Central memory CD8-positive, alpha-beta T cell (primary cell): Measurements from ENCODE around the gene GALNT14.

ENCODE experiments used
- ATAC-seq: fragments of 150-1000 bp; cut with Tn5 transposase; replicated peaks from 2 replicates; pipeline ENCODE4 v1.10.0; 2022; ENCODE audit warnings: mild to moderate bottlenecking, moderate FRiP score, moderate number of reproducible peaks; ENCODE audit not compliant: poor library complexity, severe bottlenecking; ENCODE audit errors: extremely low read depth
- DNase-seq, 2 donors: peaks; one replicate each; pipeline ENCODE4 v3.0.0; 2021; ENCODE audit warnings: low spot score in 2 of 2
- H3K27ac Mint-ChIP-seq: one replicate; pipeline ENCODE4 v1.8.0; 2022; ENCODE audit warnings: low read depth, mild to moderate bottlenecking, moderate library complexity, mixed read lengths
- H3K27me3 Mint-ChIP-seq: one replicate; pipeline ENCODE4 v1.8.0; 2022; ENCODE audit warnings: mixed read lengths
- H3K36me3 Mint-ChIP-seq: one replicate; pipeline ENCODE4 v1.8.0; 2022; ENCODE audit warnings: mild to moderate bottlenecking, moderate library complexity, mixed read lengths; ENCODE audit not compliant: insufficient read depth
- H3K4me1 Mint-ChIP-seq: one replicate; pipeline ENCODE4 v1.8.0; 2022; ENCODE audit warnings: mixed read lengths
- H3K4me3 Mint-ChIP-seq: one replicate; pipeline ENCODE4 v1.8.0; 2022; ENCODE audit warnings: mild to moderate bottlenecking, moderate library complexity, mixed read lengths
- H3K9me3 Mint-ChIP-seq: one replicate; pipeline ENCODE4 v1.8.0; 2022; ENCODE audit warnings: mixed read lengths

GALNT14 gene

DNA sequence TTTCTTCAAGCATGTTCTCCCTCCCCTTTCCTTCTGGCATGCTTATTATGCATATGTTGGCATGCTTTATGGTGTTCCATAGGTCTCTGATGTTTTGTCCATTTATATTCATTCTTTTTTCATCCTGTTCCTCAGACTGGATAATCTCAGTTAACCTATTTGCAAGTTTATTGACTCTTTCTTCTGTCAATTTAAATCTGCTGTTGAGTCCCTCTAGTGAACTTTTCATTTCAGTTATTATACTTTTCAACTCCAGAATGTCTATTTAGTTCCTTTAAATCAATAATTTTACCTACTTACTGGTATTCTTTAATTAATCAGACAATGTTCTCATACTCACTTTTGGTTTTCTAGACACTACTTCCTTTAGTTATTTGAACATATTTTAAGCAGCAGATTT is 101.2 kb downstream of the GALNT14 start:
- Mint-ChIP-seq H3K4me3 (no peak overlapping the region), H3K27me3 (peaks cover 23% of the 10 kb centered on the region), H3K27ac (no peak overlapping the region), H3K36me3 (no peaks in the 10 kb centered on the region), H3K9me3 (peaks cover 22% of the 10 kb centered on the region), H3K4me1 (no peaks in the 10 kb centered on the region)
- no peak for ATAC-seq
- no peak for DNase-seq

DNA sequence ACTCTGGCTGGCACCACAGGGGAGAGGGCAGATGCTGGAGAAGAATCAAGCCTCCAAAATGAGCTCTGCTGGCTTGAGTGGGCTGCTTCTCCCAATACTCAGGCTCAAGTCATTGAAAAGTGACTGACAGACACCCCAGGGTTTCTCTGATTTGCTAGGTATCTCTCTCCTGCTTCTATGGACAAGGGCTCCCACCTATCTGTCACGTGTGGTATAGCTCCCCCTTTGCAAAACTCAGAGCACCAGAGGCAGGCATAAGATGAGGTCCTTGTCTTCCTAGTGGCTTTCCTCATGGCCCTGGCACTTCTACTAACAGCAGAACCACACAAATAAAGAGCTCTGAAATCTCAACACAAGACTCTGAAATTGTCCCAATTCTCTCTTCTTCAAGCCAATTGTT is 105.2 kb downstream of the GALNT14 start:
- Mint-ChIP-seq H3K4me3 (no peak overlapping the region), H3K4me1 (no peaks in the 10 kb centered on the region), H3K27ac (no peak overlapping the region), H3K9me3 (peaks cover 17% of the 10 kb centered on the region), H3K27me3 (peaks cover 23% of the 10 kb centered on the region), H3K36me3 (no peaks in the 10 kb centered on the region)
- ATAC-seq (no peak), DNase-seq (no peak)

DNA sequence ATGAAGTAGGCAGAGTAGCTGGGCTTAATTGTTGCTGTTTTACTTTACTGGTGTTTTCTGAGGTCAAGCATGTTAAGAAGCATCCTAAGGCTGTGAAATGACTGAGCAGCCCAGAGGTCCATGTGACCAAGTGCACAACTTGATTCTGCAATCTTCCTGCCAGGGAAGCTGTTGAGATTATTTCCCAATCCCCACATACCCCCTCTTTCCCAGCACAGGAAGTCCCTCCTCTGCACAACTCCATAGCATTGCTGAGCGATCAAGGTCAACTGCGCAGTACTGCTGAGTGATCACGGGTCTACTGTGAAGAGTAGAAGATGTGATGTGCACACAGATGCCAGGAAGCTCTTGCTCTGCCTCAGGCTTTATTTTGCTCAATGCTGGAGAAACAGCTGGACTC is 105.8 kb downstream of the GALNT14 start:
- ATAC-seq: no peak
- H3K4me3 Mint-ChIP-seq: no peak overlapping the region
- H3K36me3 Mint-ChIP-seq: no peaks in the 10 kb centered on the region
- DNase-seq: no peak
- H3K27me3 Mint-ChIP-seq: peaks cover 23% of the 10 kb centered on the region
- H3K27ac Mint-ChIP-seq: no peak overlapping the region
- H3K9me3 Mint-ChIP-seq: peaks cover 17% of the 10 kb centered on the region
- H3K4me1 Mint-ChIP-seq: no peaks in the 10 kb centered on the region

DNA sequence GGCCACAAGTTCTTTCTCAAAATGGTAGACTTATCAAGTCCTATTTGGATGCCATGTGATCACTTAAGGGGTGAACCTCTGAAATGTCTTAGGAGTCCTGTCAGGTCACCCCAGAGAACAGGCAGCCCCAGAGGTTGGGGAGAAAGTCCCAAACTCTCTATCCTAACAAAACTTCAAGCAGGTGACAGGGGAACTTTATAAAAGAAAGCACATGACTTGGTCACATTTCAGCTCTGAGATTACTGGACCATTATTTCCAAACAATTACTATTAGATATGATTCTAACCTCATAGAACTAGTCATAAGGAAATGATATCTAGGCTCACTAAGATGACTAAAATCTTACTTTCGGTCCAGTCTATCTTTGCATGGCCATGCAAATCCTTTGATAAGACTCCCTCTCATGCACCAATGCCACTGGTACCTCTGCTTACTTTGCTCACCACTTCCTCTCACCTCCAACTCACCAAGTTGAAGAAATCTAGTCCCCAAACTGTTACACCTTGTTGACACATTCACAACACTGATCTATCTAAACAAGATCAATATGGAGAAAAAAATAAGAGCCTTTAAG is 107.0 kb downstream of the GALNT14 start:
- Mint-ChIP-seq H3K4me3 (no peak overlapping the region), H3K27me3 (peaks cover 23% of the 10 kb centered on the region), H3K36me3 (no peaks in the 10 kb centered on the region), H3K9me3 (peaks cover 8% of the 10 kb centered on the region), H3K27ac (no peak overlapping the region), H3K4me1 (no peaks in the 10 kb centered on the region)
- DNase-seq (no peak), ATAC-seq (no peak)

DNA sequence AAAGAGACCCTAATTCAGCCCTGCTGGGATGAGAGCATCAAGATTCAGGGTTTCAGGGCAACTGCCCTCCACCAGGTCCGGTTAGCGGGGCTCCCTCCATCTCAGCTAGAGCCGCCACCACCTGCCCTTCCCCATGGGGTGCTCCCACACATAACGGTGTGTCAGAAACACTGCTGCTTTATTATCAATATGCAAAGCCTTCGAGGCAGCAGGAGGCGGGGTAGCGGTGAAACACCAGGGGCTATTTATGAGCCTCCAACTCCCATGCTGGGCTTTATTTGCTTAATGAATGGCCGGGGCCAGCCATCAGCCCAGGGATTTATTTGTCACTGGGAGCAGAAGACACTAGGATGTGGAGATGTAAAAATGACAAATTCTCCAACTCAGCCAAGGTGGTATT is 109.8 kb downstream of the GALNT14 start:
- Mint-ChIP-seq H3K36me3 (no peaks in the 10 kb centered on the region), H3K9me3 (no peaks in the 10 kb centered on the region), H3K27ac (no peak overlapping the region), H3K4me1 (no peaks in the 10 kb centered on the region), H3K4me3 (no peak overlapping the region), H3K27me3 (peaks cover 5% of the 10 kb centered on the region)
- ATAC-seq (no peak), DNase-seq (no peak)

DNA sequence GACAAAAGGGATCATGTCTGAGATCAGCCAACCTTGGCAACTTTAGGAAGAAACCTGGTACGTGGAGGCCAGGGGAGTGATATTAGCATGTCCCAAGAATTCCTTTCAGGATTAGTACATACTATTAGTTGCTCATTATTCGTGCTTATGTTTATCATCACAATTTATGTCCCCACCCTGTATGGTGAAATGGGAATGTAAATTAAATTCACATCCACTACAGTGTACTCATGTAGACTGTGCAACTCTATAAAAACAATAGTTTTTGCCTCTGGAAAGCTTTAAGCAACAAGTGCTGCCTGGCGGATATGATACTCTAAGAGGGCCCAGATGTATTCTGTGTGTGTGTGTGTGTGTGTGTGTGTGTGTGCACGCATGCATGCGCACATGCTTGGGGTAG is 110.7 kb downstream of the GALNT14 start:
- Mint-ChIP-seq H3K4me1 (no peaks in the 10 kb centered on the region), H3K27ac (no peak overlapping the region), H3K4me3 (no peak overlapping the region), H3K27me3 (no peaks in the 10 kb centered on the region), H3K36me3 (no peaks in the 10 kb centered on the region), H3K9me3 (no peaks in the 10 kb centered on the region)
- no peak for DNase-seq
- no peak for ATAC-seq

DNA sequence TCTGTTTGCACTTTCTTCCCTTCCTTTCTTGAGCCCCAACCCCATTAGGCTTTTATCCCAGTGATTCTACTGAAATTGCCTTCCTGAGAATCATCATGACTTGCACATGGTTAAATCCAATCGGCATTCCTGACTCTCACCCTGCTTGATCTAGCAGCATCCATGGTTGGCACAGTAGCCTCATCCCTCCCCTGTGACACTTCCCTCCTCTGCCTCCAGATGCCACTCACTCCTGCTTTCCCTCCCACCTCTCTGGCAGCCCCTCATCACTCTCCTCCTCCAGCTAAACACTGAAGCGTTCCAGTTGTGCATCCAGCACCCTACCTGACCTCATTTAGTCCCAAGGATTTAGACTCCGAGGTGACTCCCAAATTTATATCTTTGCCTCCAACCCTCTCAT is 114.7 kb downstream of the GALNT14 start:
- Mint-ChIP-seq H3K36me3 (peaks cover 1% of the 10 kb centered on the region), H3K4me1 (no peaks in the 10 kb centered on the region), H3K27me3 (no peaks in the 10 kb centered on the region), H3K9me3 (no peaks in the 10 kb centered on the region), H3K27ac (no peak overlapping the region), H3K4me3 (no peak overlapping the region)
- ATAC-seq: no peak
- no peak for DNase-seq

DNA sequence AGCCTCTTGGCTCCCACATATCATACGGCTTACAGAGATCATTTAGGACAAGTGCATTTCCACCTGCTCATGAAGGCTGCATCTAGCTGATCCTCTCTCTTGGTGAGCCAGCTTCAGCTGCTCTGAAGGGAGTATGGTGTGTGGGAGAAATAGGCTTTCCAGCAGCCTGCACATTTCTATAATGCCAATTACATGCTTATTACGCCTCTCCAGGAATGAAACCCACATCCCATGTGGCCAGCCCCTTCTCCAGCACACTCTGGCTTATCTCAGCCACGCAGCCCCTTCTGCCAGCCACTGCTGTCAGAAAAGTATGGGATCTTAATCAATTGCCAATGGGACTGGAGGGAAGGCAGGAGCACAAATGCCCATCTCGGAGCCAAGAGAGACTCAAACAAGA is 117.5 kb downstream of the GALNT14 start:
- no peak for ATAC-seq
- Mint-ChIP-seq H3K4me1 (no peaks in the 10 kb centered on the region), H3K4me3 (no peak overlapping the region), H3K27me3 (no peaks in the 10 kb centered on the region), H3K27ac (no peak overlapping the region), H3K9me3 (no peaks in the 10 kb centered on the region), H3K36me3 (peaks cover 1% of the 10 kb centered on the region)
- DNase-seq: no peak

DNA sequence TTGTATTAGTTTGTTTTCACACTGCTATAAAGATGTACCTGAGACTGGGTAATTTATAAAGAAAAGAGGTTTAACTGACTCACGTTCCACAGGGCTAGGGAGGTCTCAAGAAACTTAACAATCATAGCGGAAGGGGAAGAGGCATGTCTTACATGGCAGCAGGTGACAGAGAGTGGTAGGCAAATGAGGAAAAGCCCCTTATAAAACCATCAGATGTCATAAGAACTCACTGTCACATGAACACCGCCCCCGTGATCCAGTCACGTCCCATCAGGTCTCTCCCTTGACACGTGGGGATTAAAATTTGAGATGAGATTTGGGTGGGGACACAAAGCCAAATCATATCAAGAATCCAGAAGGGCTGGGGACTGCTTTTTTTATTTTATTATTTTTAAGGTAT is 120.0 kb downstream of the GALNT14 start:
- no peak overlapping the region for H3K4me3 Mint-ChIP-seq
- ATAC-seq (no peak), DNase-seq (no peak)
- H3K9me3 Mint-ChIP-seq: no peaks in the 10 kb centered on the region
- H3K36me3 Mint-ChIP-seq: peaks cover 1% of the 10 kb centered on the region
- H3K27ac Mint-ChIP-seq: no peak overlapping the region
- peaks cover 8% of the 10 kb centered on the region for H3K27me3 Mint-ChIP-seq
- no peaks in the 10 kb centered on the region for H3K4me1 Mint-ChIP-seq

DNA sequence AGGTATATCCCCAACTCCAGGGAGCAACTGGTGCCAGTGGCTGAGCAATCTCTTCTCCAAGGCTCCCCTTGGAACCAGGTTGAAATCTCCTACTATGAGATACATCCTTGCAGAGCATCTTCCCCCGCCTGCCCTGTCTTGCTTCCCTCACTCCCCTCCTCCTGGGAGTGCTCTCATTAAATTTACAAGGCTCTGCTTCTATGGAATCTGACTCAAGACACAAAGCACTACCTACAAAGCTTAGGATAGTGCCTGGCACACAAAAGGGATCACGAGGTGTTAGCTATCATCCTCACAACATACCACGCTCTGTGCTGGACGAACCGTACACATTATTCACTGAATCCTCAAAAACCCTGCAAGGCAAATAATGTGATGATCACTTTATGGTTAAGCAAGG is 121.6 kb downstream of the GALNT14 start:
- Mint-ChIP-seq H3K27me3 (peaks cover 8% of the 10 kb centered on the region), H3K9me3 (no peaks in the 10 kb centered on the region), H3K4me3 (no peak overlapping the region), H3K36me3 (peaks cover 1% of the 10 kb centered on the region), H3K27ac (no peak overlapping the region), H3K4me1 (no peaks in the 10 kb centered on the region)
- ATAC-seq (no peak), DNase-seq (no peak)

DNA sequence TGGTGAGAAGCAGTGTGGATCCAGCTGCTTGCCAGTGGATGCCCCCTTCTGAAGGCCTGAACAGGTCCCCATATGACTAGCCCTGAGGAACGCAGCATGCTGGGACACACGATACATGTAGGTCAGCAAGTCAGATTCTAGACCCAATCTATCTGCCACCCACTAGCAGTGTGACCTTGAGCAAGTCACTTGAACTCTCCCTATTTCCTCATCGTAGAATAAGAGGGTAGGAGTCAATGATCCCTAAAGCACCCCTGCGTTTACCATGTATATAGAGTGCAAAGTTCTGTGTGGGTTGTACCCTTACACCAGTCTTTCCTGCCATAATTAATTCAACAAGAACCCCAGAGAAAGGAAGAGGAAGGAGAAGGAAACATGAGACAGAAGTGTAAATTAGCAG is 123.7 kb downstream of the GALNT14 start:
- ATAC-seq: no peak
- no peak for DNase-seq
- Mint-ChIP-seq H3K36me3 (no peaks in the 10 kb centered on the region), H3K27ac (no peak overlapping the region), H3K4me1 (no peaks in the 10 kb centered on the region), H3K9me3 (no peaks in the 10 kb centered on the region), H3K4me3 (no peak overlapping the region), H3K27me3 (peaks cover 24% of the 10 kb centered on the region)

DNA sequence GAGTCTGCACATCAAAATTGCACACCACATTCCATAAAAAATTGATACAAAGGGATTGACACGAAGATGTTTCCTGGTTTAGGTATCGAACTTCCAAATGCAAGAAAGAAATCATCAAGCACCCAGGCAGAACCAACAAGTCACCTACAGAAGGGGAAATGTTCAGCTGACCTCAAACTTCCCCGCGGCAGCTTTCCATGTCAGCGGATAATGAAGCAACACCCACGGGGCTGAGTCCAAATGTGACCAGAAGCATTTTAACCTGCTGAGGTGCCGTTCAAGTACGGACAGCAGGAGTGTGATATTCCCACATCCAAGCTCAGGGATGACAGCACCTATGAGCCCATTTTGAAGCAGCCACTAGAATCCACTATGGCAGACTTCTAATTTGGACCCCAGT is 124.9 kb downstream of the GALNT14 start:
- Mint-ChIP-seq H3K9me3 (no peaks in the 10 kb centered on the region), H3K4me1 (no peaks in the 10 kb centered on the region), H3K27me3 (peaks cover 36% of the 10 kb centered on the region), H3K27ac (no peak overlapping the region), H3K4me3 (no peak overlapping the region), H3K36me3 (no peaks in the 10 kb centered on the region)
- DNase-seq (no peak), ATAC-seq (no peak)

DNA sequence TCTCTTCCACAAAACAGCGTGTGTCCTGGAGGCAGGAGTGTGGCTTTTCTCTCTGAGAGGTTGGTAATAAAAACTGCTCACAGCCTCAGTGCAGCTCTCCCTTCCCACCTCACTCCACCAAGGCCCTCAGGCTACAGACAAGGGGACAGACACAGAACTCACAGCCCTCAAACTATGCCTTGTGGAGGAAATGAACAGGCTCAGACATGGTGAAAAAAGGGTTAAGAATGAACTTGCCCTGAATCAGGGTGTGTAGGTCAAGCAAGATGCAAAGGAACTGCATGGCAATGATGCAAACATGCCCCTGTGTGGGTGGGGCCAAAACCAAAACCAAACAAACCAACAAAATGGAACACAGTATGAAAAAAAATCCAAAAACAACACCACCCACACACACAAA is 125.8 kb downstream of the GALNT14 start:
- Mint-ChIP-seq H3K27ac (no peak overlapping the region), H3K4me3 (no peak overlapping the region), H3K4me1 (no peaks in the 10 kb centered on the region), H3K27me3 (peaks cover 45% of the 10 kb centered on the region), H3K9me3 (no peaks in the 10 kb centered on the region), H3K36me3 (no peaks in the 10 kb centered on the region)
- ATAC-seq: no peak
- no peak for DNase-seq

DNA sequence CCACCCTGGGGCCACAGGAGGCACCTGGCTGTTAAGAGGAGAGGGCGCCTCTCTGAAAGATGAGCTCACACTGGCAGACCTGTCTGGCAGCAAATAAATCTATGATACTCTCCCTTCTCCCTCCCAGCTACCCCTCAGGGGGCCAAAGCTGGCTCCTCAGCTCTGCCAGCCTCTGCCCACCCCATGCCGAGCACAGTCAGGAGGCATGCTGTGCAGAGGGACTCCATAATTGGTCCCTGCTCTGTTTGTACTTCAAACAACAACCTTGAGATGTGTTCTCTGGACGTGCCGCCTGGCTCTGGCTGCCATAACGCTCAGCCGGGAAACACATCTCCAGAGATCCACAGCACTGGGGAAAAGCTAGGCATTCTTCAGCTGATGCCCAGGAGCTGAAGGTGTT is 126.7 kb downstream of the GALNT14 start:
- DNase-seq (no peak), ATAC-seq (no peak)
- Mint-ChIP-seq H3K4me3 (no peak overlapping the region), H3K9me3 (no peaks in the 10 kb centered on the region), H3K27ac (no peak overlapping the region), H3K4me1 (no peaks in the 10 kb centered on the region), H3K36me3 (no peaks in the 10 kb centered on the region), H3K27me3 (peaks cover 50% of the 10 kb centered on the region)
